LNCaP clone FGC (cell line): ENCODE data around the gene PPP2R3B.
"Not testable (repeated sequence)": the region's sequence is repeated elsewhere in the genome, so short reads cannot be mapped to it uniquely, and the experiment has no call there.

Experiments used
- DNase-seq: peaks from one replicate; pipeline ENCODE4 v3.0.0-alpha.2; 2011; ENCODE audit warnings: low read depth
- H3K4me3 ChIP-seq: 2 replicates; pipeline ENCODE4 v1.5.1; 2011; ENCODE audit warnings: mild to moderate bottlenecking, low read depth, low read length, control low read depth
- CTCF ChIP-seq: IDR thresholded peaks from 2 replicates; pipeline ENCODE4 v1.5.1; 2012; ENCODE audit warnings: mild to moderate bottlenecking; ENCODE audit not compliant: control insufficient read depth, insufficient read depth; ENCODE audit errors: extremely low read depth

Gene PPP2R3B

DNA sequence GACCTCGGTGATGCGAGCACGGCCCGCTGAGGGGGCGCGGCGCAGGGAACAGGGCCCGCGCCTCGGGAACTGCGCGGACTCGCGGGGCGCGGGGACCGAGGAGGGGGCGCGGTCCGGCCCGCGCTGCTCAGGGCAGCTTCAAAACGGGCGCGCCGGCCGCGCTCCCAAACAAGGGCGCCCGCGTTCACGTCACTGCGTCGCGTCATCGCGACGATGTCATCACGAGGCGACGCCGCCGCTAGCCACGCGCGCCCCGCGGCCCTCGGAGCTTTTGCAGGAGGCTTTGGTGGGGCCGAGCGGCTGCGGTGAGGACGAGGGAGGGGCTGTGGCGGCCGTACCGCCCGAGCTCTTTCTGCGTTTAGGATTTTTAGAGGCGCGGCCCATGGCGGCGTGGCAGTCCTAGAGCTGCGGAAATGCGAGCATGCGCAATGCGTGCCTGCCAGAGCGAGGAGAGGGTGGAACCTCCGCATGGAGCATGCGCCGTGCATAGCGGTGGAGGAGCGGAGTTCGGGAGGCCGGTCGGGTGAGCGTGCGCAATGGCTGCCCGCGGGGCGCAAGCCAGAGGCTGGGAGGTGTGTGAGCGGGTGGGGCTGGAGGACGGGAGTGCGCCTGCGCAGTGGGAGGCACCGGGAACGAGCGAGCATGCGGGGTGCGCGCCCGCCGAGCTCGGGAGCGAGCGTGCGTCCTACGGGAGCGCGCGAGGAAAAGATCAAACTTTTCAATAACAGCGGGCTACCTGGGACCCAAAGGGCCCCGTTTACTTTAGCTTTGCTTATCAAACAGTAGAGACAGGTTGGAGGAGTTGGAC is at the start of gene PPP2R3B:
Gene PPP2R3B, minus strand, starts transcription at position 140 of the 808 bp plus-strand sequence. CDS start 216 bp downstream, outside the sequence.
- peak; percentile 91 for DNase-seq
- TF ChIP-seq CTCF = no peak

GRCh38 chrX:435536-436122 is 48.9 kb upstream of the PPP2R3B start:
- no peak for DNase-seq
- no peak for TF ChIP-seq CTCF
- no peak overlapping the region for H3K4me3 ChIP-seq

More for the DNA sequence above, at the start of gene PPP2R3B:
- peak within 1 kb of the TSS; percentile 83 for H3K4me3 ChIP-seq

DNA sequence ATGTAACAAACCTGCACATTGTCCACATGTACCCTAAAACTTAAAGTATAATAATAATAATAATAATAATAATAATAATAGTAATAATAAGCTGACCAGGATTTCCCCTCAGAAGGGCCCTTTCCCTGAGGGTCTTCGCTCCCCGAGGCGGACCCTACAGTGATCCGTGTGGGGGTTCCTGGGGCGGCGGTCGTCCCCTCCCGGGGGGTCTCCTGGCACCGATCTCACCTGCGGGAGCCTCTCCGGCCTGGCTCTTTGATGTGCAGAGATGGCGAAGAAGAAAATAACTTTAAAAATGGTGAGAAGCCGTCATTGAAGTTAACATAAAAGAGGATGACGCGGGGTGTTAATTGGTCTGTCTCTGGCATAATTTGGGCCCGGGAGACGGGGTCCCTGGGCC is 48.2 kb upstream of the PPP2R3B start:
- no peak for TF ChIP-seq CTCF
- H3K4me3 ChIP-seq = no peak overlapping the region
- DNase-seq = no peak

DNA sequence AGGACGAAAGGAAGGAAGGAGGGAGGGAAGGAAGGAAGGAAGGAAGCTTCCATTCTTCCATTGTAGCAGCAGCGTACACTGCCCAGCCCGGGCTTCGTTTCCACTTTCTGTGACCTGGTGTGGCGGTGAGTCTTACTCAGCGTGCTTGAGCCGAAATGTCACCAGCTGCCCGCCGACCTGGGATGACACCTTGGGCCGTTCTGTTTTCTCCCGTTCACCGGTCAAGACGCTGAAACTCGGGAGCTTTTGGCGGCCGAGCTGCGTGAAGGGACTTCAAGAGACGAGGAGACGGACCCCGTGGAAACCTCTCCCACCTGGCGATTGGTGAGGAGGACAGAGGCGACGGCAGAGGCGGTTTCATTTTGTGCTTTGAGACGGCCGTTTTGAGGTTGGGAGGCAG is 47.1 kb upstream of the PPP2R3B start:
- no peak for DNase-seq
- H3K4me3 ChIP-seq = no peak overlapping the region
- TF ChIP-seq CTCF = no peak

DNA sequence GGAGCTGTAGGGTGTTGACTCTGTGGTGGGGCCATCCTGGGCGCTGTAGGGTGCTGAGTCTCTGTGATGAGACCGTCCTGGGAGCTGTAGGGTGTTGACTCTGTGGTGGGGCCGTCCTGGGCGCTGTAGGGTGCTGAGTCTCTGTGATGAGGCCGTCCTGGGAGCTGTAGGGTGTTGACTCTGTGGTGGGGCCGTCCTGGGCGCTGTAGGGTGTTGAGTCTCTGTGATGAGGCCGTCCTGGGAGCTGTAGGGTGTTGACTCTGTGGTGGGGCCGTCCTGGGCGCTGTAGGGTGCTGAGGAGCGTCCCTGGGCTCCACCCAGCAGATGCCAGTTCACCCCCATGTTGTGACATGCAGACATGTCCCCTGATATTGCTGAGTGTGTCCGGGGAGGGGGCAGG is 46.0 kb upstream of the PPP2R3B start:
- H3K4me3 ChIP-seq, DNase-seq: not testable (repeated sequence)

DNA sequence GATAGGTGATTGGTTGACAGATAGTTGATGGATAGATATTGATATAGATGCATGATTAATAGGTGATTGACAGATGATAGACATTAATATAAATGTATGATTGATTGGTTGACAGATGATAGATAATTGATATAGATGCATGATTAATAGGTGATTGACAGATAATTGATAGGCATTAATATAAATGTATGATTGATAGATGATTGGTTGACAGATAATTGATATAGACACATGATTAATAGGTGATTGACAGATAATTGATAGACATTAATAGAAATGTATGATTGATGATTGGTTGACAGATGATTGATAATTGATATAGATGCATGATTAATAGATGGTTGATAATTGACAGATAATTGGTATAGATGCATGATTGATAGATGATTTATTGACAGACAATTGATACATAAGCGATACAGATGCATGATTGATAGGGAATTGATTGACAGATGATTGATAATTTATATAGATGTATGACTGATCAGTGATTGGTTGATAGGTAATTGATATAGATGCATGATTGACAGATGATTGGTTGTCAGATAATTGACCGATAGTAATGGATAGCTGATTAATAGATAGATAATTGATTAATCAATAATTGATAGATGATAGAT is 44.9 kb upstream of the PPP2R3B start:
- TF ChIP-seq CTCF = no peak
- DNase-seq = no peak
- H3K4me3 ChIP-seq = no peak overlapping the region

DNA sequence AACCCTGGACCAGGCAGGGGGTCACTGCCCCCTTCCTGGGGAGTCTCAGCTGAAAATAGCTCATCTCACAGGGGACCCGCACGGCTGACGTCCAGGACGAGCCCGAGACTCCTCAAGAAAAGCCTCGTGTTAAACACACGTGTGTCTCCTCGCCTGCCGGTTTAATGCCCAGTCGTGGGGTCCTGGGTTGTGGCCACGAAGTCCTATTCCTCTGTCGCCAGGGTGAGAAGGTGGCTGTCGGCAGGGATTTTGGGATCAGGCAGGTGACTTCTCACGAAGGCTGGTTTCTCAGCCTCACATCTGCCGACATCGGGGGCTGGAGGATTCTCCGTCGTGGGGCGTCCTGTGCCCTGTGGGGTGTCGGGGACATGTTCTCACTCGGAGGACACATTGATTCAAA is 44.3 kb upstream of the PPP2R3B start:
- TF ChIP-seq CTCF = no peak
- DNase-seq = no peak
- no peak overlapping the region for H3K4me3 ChIP-seq
